Common myeloid progenitor, CD34-positive (primary cell): ENCODE results near the gene FKBP2.

Experiments
- CTCF ChIA-PET: fragments of 350-600 bp; sonication (Branson Sonifier 250); formaldehyde crosslinking; loops from one replicate; lab custom pipeline; 2021; ENCODE audit warnings: antibody characterized with exemption; lab: Charles Lee
- POLR2A ChIA-PET: fragments of 350-600 bp; sonication (Branson Sonifier 250); formaldehyde crosslinking; loops from one replicate; lab custom pipeline; 2021; ENCODE audit warnings: antibody characterized with exemption; lab: Charles Lee
- DNase-seq, 3 donors: peaks; one replicate each; pipeline versions ENCODE4 v3.0.0 to v3.0.0-alpha.2; 2013
- H3K27ac ChIP-seq, 2 experiments: 1 replicate in 1 of 2; 2 replicates in 1 of 2; pipeline ENCODE4 v1.7.0; 2013; ENCODE audit warnings: inconsistent platforms in 2 of 2, low read length in 2 of 2, mild to moderate bottlenecking in 2 of 2, low read depth in 1 of 2, moderate library complexity in 1 of 2; ENCODE audit not compliant: severe bottlenecking in 2 of 2, insufficient read depth in 1 of 2, poor library complexity in 1 of 2
- H3K27me3 ChIP-seq, 5 experiments: replicated peaks in 2 of 5; 1 replicate in 3 of 5; 2 replicates in 2 of 5; pipeline versions ENCODE4 v1.6.1 to v1.7.0; 2013; ENCODE audit warnings: low read length in 4 of 5, mild to moderate bottlenecking in 2 of 5, moderate library complexity in 2 of 5, inconsistent platforms in 1 of 5; ENCODE audit not compliant: insufficient read depth in 5 of 5, control insufficient read depth in 4 of 5
- H3K36me3 ChIP-seq, 4 experiments: 1 replicate in 2 of 4; 2 replicates in 2 of 4; pipeline versions ENCODE4 v1.6.1 to v1.7.0; 2013; ENCODE audit warnings: low read length in 3 of 4, control low read depth in 1 of 4, mild to moderate bottlenecking in 1 of 4; ENCODE audit not compliant: control insufficient read depth in 4 of 4, insufficient read depth in 4 of 4
- H3K4me1 ChIP-seq, 4 experiments: 1 replicate in 3 of 4; 2 replicates in 1 of 4; pipeline versions ENCODE4 v1.6.1 to v1.7.1; 2013; ENCODE audit warnings: low read length in 3 of 4, mild to moderate bottlenecking in 3 of 4, control low read depth in 1 of 4, inconsistent platforms in 1 of 4, moderate library complexity in 1 of 4; ENCODE audit not compliant: control insufficient read depth in 4 of 4, insufficient read depth in 4 of 4; ENCODE audit errors: control extremely low read depth in 1 of 4
- H3K4me3 ChIP-seq, 7 experiments: 1 replicate in 4 of 7; 2 replicates in 3 of 7; pipeline versions ENCODE4 v1.5.1 to v1.7.0; 2013; ENCODE audit warnings: mild to moderate bottlenecking in 7 of 7, low read length in 6 of 7, moderate library complexity in 6 of 7, inconsistent platforms in 2 of 7, low read depth in 2 of 7, control low read depth in 1 of 7; ENCODE audit not compliant: insufficient read depth in 4 of 7, control insufficient read depth in 1 of 7; ENCODE audit errors: extremely low read depth in 1 of 7
- H3K9me3 ChIP-seq, 5 experiments: 1 replicate in 4 of 5; 2 replicates in 1 of 5; pipeline versions ENCODE4 v1.6.1 to v1.7.1; 2013; ENCODE audit warnings: low read length in 4 of 5, mild to moderate bottlenecking in 2 of 5, inconsistent platforms in 1 of 5, low read depth in 1 of 5, moderate library complexity in 1 of 5; ENCODE audit not compliant: control insufficient read depth in 4 of 5, insufficient read depth in 2 of 5; ENCODE audit errors: control extremely low read depth in 1 of 5
- WGBS: methylation state at CpG from one replicate; pipeline ENCODE4 v1.1.5; 2013; ENCODE audit not compliant: insufficient coverage; 5-methylcytosine and 5-hydroxymethylcytosine counted together

Gene FKBP2

DNA sequence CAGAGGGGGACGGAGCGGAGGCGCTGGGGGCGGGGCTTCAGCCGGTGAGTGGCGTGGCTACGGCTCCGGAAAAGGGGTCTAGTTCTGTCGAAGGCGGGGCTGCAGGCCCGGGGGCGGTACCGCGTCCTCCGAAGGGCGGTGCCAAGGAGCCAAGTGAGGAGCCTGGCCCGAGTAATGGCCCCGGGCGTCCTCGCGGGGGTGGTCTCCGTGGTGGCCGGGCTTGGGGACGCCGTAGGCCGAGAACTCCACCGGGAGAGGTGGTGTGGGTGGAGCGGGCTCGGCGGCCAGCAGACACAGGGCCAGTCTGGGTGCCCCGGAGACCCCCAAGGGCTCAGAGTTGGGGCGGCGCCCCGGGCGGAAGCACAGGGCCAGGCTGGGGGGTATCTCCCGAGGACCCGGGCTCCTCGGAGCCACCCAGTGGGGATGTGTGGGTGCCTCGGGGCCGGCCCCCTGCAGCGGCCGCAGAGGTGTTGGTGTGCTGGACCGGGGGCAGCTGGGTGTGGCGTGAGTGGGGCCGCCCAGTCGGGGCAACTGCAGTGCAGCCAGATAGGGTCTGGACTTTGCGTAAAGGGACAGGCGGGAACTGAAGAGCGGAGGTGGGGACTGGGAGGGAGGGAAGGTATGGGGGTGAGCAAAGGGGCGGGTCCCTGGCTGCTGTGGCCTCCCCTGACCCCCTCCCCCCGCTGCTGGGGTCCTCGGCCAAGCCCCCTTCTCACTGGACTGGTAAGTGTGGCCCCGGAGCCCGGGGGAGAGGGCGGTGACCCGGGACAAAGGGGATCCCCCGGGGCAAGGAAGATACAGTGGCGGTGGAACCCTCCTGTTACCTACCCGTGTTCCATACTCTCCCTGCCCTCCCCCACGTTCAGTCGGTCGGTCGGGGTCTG, 838 bp downstream of the FKBP2 start:
- CTCF ChIA-PET, result interaction anchor here (0.6 to 12.2 kb wide), 9 partner anchors 10 to 533 kb away, joined by 3 to 177 read pairs (median 4); partner anchors contain the start of genes CATSPERZ, FERMT3 and PLCB3
- Histone ChIP-seq H3K27ac (peak overlapping the region; percentile 96 to 97), H3K4me1 (peaks cover 4 to 56% (median 50%) of the 10 kb centered on the region in 4 experiments), H3K4me3 (peak overlapping the region; percentile 69 to 91 (median 85)), H3K36me3 (peaks cover 0 to 37% (median 28%) of the 10 kb centered on the region in 4 experiments), H3K27me3 (no peaks in the 10 kb centered on the region), H3K9me3 (no peaks in the 10 kb centered on the region)
- WGBS, result 0% methylated on average over 49 of the region's 63 CpGs
- peak; percentile 98 to 99 (median 99) for DNase-seq
- POLR2A ChIA-PET, result interaction anchor here (0.6 to 7.6 kb wide), 10 partner anchors 10 to 151 kb away, joined by 3 to 74 read pairs (median 3); partner anchors contain the start of genes DNAJC4, FERMT3, PRDX5 and TRMT112

DNA sequence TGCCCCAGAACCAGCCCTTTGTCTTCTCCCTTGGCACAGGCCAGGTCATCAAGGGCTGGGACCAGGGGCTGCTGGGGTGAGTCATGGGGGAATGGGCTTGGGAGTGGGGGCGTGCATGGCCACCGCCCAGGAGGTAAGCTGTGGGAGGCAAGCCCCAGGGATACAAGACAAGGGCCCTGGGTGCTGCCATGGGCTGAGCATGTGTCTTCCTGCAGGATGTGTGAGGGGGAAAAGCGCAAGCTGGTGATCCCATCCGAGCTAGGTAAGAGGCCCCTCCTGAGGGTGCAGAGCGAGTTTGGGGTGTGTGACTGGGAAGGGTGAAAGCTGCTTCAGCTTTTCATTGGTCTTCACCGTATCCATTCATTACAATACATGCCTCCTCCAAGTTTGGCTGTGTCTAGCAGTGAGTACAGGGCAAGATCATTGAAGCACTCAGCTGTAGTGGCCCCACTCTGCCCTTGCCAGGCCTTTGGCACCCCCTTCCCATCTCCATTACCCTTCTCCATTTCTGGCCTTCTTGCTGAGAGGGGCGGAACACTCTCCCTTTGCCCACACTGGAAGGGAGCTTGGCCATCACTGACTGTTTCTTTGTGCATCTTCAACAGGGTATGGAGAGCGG, 2.5 kb downstream of the FKBP2 start:
- ChIA-PET CTCF (interaction anchor here (1.7 to 12.2 kb wide), 8 partner anchors 8 to 60 kb away, joined by 3 to 177 read pairs (median 10); partner anchors contain the start of genes CATSPERZ, FERMT3, NUDT22 and PLCB3), POLR2A (interaction anchor here (0.7 to 7.6 kb wide), 3 partner anchors 17 to 37 kb away, joined by 3 to 74 read pairs (median 3); partner anchors contain the start of genes FERMT3 and NUDT22)
- Histone ChIP-seq H3K36me3 (peaks cover 0 to 26% (median 17%) of the 10 kb centered on the region in 4 experiments), H3K27ac (no peak overlapping the region), H3K4me3 (peak overlapping the region in 1 of 7 experiments; percentile 1), H3K9me3 (no peaks in the 10 kb centered on the region), H3K27me3 (no peaks in the 10 kb centered on the region), H3K4me1 (peaks cover 4 to 70% (median 61%) of the 10 kb centered on the region in 4 experiments)
- no peak for DNase-seq
- 100% methylated on average over 5 of the region's 8 CpGs for WGBS

DNA sequence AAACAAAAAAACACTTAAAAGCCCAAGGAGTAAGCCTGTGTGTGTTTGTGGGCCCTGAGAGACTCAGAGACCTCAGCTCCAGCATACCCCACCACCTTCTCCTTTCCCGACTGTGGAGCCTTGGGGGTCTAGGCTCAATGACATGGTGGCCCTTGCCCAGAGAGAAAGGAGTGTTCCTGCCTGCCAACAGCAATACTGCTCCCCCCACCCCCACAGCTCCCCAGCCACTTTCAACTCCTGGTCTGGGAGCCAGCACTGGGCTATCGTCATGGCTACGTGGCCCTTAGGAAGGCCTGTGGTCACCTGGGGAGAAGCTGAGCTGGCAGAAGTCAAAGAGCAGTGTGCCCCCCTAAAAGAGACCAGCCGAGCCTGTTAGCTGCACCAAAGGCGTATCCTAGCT, 3.2 kb downstream of the FKBP2 start:
- no peak overlapping the region for H3K4me3 ChIP-seq
- H3K36me3 ChIP-seq, result peaks cover 0 to 20% (median 12%) of the 10 kb centered on the region in 4 experiments
- no peaks in the 10 kb centered on the region for H3K27me3 ChIP-seq
- peaks cover 4 to 72% (median 67%) of the 10 kb centered on the region in 4 experiments for H3K4me1 ChIP-seq
- H3K27ac ChIP-seq, result no peak overlapping the region
- POLR2A ChIA-PET, result interaction anchor here (1.0 to 7.6 kb wide), 2 partner anchors 18 to 38 kb away, joined by 4 to 74 read pairs; partner anchors contain the start of genes FERMT3, NUDT22 and TRPT1
- no peaks in the 10 kb centered on the region for H3K9me3 ChIP-seq
- 88% methylated on average over 2 of the region's 5 CpGs for WGBS
- CTCF ChIA-PET, result interaction anchor here (1.1 to 12.2 kb wide), 9 partner anchors 8 to 60 kb away, joined by 3 to 177 read pairs (median 9); partner anchors contain the start of genes CATSPERZ, FERMT3, NUDT22 and PLCB3
- no peak for DNase-seq

DNA sequence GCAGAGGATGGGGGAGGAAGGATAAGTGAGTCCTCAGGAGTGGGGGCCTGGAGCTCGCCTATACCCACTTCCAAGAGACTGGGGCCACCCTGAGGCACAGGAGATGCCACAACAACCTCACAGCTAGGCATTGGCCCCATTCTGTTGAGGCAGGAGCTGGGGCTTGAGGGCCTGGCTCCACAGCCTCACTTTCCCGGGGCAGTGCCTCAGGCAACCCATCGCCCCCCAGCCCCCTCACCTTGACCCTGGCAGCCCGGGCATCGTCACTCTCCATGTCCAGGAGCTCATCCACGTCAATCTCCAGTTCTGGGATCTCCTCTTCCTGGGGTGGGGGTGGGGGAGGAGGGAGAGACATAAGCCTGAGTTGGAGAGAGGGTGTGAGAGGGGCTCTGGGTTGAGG, 4.1 kb downstream of the FKBP2 start:
- Histone ChIP-seq H3K4me3 (peak overlapping the region in 6 of 7 experiments; percentile 2 to 98 (median 86)), H3K4me1 (peaks cover 2 to 75% (median 72%) of the 10 kb centered on the region in 4 experiments), H3K27ac (peak overlapping the region; percentile 46 to 75), H3K36me3 (peaks cover 0 to 20% (median 12%) of the 10 kb centered on the region in 4 experiments), H3K9me3 (no peaks in the 10 kb centered on the region), H3K27me3 (no peaks in the 10 kb centered on the region)
- no peak for DNase-seq
- ChIA-PET POLR2A (interaction anchor here (0.6 to 7.6 kb wide), 7 partner anchors 15 to 498 kb away, joined by 3 to 74 read pairs (median 4); partner anchors contain the start of genes DNAJC4, FERMT3, NUDT22 and STIP1), CTCF (interaction anchor here (0.7 to 12.2 kb wide), 12 partner anchors 10 to 110 kb away, joined by 3 to 177 read pairs (median 4); partner anchors contain the start of genes CATSPERZ, FERMT3 and VEGFB)
- WGBS, result 54% methylated on average over 3 of the region's 6 CpGs

DNA sequence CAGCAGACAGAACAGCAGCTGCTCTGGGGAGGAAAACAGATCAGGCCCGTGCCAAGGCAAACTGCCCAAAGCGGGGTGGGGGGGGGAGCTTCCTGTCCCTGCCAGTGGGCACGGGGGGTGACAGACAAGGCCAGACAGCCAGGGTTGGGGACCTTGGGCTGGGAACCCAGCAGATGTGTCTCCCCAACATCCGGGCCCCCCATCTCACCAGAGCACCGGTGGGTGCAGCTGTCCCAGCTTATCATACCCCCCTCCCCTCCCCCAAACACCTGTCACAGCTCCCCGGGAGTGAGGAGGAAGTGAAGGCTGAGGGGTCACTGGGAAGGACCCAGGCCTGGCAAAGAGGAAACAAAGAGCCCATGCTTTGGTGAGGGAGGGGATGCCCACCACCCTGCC, 4.5 kb downstream of the FKBP2 start:
- H3K27ac ChIP-seq, result peak overlapping the region; percentile 46 to 75
- peaks cover 2 to 74% (median 72%) of the 10 kb centered on the region in 4 experiments for H3K4me1 ChIP-seq
- no peaks in the 10 kb centered on the region for H3K27me3 ChIP-seq
- POLR2A ChIA-PET, result interaction anchor here (0.6 to 7.6 kb wide), 5 partner anchors 15 to 498 kb away, joined by 3 to 74 read pairs (median 3); partner anchors contain the start of genes DNAJC4, FERMT3, NUDT22 and TRPT1
- CTCF ChIA-PET, result interaction anchor here (0.7 to 12.2 kb wide), 8 partner anchors 10 to 110 kb away, joined by 3 to 177 read pairs (median 4); partner anchors contain the start of genes FERMT3 and VEGFB
- H3K36me3 ChIP-seq, result peaks cover 0 to 20% (median 12%) of the 10 kb centered on the region in 4 experiments
- peak overlapping the region in 6 of 7 experiments; percentile 52 to 98 (median 86) for H3K4me3 ChIP-seq
- no peaks in the 10 kb centered on the region for H3K9me3 ChIP-seq
- 0% methylated on average over 3 of the region's 6 CpGs for WGBS
- DNase-seq, result peak in 2 of 3 donors; percentile 58 to 77
